Measurements from ENCODE around the gene CASD1.

The CASD1 gene

GRCh38 chr7:94514140-94514889, 4.7 kb downstream of the CASD1 start:
- DNase-seq = no peak

- DNase-seq = no peak
Measured at GRCh38 chr7:94514917-94515316, 5.3 kb downstream of the CASD1 start.

- DNase-seq = no peak
Measured at GRCh38 chr7:94525923-94526322, 16.3 kb downstream of the CASD1 start.

- no peak for DNase-seq
Measured at GRCh38 chr7:94529516-94529915, 19.9 kb downstream of the CASD1 start.

GRCh38 chr7:94530109-94530508, 20.5 kb downstream of the CASD1 start:
- no peak for DNase-seq

GRCh38 chr7:94532676-94533075, 23.1 kb downstream of the CASD1 start:
- DNase-seq = no peak

- no peak for DNase-seq
Measured at GRCh38 chr7:94540428-94540827, 30.8 kb downstream of the CASD1 start.

- no peak for DNase-seq
Measured at GRCh38 chr7:94547126-94547525, 37.5 kb downstream of the CASD1 start.

- no peak for DNase-seq
Measured at GRCh38 chr7:94556028-94556427, 46.4 kb downstream of the CASD1 start.

- no peak for DNase-seq
Measured at GRCh38 chr7:94557215-94557614, 47.6 kb downstream of the CASD1 start.

- DNase-seq = no peak
Measured at GRCh38 chr7:94559972-94560371, 50.4 kb downstream of the CASD1 start.

GRCh38 chr7:94561841-94562514, 52.4 kb downstream of the CASD1 start:
- DNase-seq = no peak

GRCh38 chr7:94562525-94562924, 52.9 kb downstream of the CASD1 start:
- DNase-seq = no peak

- no peak for DNase-seq
Measured at GRCh38 chr7:94565247-94565894, 55.8 kb downstream of the CASD1 start.

GRCh38 chr7:94567396-94567795, 57.8 kb downstream of the CASD1 start:
- no peak for DNase-seq

- DNase-seq = no peak
Measured at GRCh38 chr7:94571816-94572215, 62.2 kb downstream of the CASD1 start.

- DNase-seq = no peak
Measured at GRCh38 chr7:94575646-94576045, 66.0 kb downstream of the CASD1 start.

- no peak for DNase-seq
Measured at GRCh38 chr7:94576316-94576715, 66.7 kb downstream of the CASD1 start.

GRCh38 chr7:94577357-94577756, 67.7 kb downstream of the CASD1 start:
- DNase-seq = no peak

- no peak for DNase-seq
Measured at GRCh38 chr7:94578614-94579013, 69.0 kb downstream of the CASD1 start.

GRCh38 chr7:94579470-94579869, 69.9 kb downstream of the CASD1 start:
- no peak for DNase-seq

GRCh38 chr7:94580601-94581000, 71.0 kb downstream of the CASD1 start:
- DNase-seq = no peak

GRCh38 chr7:94584113-94584512, 74.5 kb downstream of the CASD1 start:
- DNase-seq = no peak

GRCh38 chr7:94588075-94588474, 78.5 kb downstream of the CASD1 start:
- DNase-seq = no peak

Measured in CD4-positive, alpha-beta T cell treated with Interleukin-4 for 1 hour (primary cell).